GM12801 (cell line): ENCODE data around the gene ARHGEF10L.

Source experiments
- TF ChIP-seq, protein P1 (sequence below): IDR thresholded peaks from one replicate; pipeline ENCODE4 v1.5.1; 2011; ENCODE audit warnings: control low read depth; ENCODE audit not compliant: insufficient read length; ENCODE audit errors: extremely low read depth

ARHGEF10L gene

DNA sequence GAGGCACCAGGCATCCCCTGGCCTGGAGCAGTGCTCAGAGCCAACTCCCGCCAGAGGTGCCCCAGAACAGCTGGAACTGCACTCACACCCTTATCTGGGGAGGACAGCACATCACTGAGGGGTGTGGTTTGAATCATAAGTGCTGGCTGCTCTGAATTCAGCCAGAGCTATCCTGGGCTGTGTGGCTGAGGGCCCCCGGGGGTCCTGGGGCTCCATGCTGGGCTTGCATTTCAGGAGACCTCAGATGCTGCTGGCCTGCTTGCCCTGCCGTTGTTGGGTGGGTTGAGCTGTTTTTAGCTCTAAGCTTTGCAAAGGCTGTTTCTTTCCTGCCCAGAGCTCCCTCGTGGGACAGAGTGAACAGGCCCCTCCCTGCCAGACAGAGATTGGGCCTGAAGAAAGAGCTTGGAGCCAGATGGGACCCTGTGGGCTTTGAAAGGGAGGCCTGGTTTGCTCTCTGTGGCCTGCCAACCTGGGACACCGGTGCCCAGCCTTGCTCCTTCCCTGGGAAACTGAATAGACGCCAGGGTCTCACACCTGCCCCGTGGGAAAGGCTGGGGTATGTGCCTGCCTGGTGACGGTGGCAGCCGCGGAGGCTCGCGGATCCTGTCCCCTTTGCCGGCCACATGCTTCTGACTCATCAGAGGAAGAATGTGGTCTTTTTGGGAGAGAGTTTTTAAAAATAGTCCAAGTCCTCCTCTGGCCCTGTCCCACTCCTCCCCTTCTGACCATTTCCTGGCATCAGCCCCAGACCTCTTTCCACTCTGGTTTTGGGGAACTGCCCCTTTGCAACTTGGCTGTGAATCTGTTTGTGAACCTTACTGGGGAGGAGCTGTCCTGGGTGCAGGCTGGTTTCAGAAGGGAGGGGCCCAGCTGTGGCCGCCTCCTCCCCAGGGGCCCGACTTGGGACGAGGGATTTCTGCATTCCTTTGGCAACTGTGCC is 30.0 kb downstream of the ARHGEF10L start:
- TF ChIP-seq, protein P1, sequence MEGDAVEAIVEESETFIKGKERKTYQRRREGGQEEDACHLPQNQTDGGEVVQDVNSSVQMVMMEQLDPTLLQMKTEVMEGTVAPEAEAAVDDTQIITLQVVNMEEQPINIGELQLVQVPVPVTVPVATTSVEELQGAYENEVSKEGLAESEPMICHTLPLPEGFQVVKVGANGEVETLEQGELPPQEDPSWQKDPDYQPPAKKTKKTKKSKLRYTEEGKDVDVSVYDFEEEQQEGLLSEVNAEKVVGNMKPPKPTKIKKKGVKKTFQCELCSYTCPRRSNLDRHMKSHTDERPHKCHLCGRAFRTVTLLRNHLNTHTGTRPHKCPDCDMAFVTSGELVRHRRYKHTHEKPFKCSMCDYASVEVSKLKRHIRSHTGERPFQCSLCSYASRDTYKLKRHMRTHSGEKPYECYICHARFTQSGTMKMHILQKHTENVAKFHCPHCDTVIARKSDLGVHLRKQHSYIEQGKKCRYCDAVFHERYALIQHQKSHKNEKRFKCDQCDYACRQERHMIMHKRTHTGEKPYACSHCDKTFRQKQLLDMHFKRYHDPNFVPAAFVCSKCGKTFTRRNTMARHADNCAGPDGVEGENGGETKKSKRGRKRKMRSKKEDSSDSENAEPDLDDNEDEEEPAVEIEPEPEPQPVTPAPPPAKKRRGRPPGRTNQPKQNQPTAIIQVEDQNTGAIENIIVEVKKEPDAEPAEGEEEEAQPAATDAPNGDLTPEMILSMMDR: no peak

- TF ChIP-seq, protein P1: no peak
Observed at GRCh38 chr1:17570228-17570627, 30.7 kb downstream of the ARHGEF10L start.

DNA sequence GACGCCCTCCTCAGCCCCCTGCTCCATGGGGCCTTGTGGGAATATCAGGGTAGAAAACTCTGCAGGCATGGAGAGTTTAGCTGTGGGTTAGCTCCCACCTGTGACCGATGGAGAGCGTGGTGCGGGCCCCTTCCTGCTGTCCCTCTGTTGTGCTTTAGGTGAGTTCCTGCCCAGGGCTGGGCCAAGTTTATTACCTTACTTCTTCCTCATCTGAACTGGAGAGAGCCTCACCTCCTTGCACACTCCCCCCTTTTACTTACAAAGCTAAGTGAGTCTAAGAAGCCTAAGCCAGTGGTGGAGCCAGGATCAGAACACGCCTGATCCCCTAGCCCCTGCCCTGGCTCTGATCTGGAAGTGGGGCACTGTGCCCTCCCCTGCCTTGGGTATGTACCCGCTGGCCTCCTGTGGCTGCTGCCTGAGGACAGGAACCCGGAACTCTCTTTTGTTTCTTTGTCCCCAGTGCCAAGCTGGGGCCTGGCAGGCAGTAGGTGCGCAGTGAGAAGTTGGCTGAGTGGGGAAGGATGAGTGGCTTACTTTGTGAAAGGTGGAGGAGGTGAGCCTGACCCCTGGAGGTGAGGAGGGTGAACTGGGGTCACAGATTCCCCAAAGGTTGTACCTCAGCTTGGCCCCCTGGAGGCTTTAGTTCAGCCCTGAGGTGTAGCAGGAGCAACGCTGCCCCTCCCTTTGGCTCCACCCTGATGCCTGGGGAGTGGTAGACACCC is 32.9 kb downstream of the ARHGEF10L start:
- TF ChIP-seq, protein P1: no peak

DNA sequence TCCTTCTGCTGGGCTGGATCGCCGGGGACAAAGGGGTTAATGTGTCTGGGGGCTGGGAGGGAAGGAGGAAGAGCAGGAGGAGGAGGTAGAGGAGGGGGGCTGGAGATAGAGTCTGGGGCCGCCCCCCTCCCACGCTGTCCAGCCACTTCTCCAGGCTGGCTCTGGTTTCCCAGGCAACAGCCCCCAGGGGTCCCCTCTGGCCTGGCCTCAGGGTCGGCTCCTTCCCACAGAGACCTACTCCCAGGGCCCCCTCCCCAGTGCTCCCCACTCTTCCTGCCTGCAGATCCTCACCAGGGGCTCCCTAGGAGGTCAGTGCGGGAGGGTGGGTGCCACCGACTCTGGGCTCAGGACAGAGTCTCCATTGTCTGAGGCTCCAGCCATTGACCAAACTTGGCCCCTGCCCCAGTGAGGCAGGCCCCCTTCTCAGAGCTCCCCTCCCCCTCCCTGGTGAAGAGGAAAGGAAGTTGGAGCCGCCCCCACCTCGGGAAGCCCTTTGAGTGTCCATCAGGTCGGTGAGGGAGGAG is 34.1 kb downstream of the ARHGEF10L start:
- TF ChIP-seq, protein P1: no peak

- TF ChIP-seq, protein P1: no peak
Observed at GRCh38 chr1:17574516-17574915, 35.0 kb downstream of the ARHGEF10L start.

DNA sequence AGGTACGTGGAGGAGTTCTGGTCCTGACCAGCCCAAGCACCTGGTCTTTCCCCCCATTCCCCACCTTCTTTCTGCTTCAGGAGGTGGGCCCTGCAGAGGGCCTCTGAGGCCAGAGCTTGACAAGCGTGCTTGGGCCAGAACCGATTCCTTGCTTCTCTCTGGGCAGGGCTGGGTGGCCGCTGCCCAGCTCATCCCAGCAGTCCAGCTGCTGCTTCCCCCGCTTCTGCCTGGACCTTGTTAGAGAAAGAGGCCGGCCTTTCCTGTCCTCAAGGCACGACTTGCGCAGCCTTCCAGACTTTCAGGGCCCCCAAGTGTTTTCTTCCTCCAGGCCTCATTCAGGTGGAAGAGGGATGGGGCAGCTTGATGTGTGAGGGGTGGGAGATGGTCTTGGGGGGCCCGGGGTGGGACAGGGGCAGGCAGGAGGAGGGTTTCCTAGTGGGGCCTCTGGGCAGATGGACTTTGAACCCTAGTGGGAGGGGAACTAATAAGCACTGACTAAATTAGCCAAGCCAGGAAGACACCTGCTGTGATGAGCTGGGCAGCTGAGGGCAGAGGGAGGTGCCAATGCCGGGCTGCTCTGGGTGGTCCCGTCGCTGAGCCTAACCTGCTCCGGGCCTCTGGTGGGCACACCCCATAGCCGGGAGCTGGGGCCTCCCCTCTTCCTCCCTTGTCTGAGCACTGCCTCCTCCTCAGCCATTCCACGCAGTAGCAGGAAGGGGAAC is 36.5 kb downstream of the ARHGEF10L start:
- TF ChIP-seq, protein P1: no peak

GRCh38 chr1:17576519-17576853 is 37.0 kb downstream of the ARHGEF10L start:
- TF ChIP-seq, protein P1: no peak
